ENCODE data around the gene KCNIP4.

DNA sequence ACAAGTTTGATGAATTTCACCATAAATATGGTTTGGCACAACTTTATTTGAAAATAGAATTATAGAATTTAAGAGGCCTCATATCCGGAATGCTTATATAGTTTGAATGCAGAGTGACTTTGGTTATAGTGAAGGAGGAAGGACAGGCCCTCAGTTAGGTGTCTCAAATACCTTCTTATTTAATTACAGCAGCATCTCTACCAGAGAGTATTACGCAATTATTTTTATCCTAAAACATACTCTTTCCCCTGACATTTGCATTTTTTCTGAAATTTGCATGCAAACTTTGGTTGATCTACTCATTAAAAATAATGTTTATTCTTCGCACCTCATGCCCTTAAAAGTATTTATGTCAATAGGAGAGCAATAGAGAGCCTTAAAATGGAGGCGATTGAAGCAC is 942.9 kb downstream of the KCNIP4 start:
- no peak for TF ChIP-seq BHLHE40 (IDR thresholded peaks at IDR 0.05; ENCODE audit: borderline replicate concordance)
- TF ChIP-seq SP1 (IDR thresholded peaks at IDR 0.05): no peak
- TF ChIP-seq HDGF (IDR thresholded peaks at IDR 0.05; ENCODE audit: borderline replicate concordance): no peak

All from HEK293T (cell line).